Measurements from ENCODE around the gene EXOC3L4.

GRCh38 chr14:103091041-103091882, 3.3 kb upstream of the EXOC3L4 start:
- TF ChIP-seq RAD21 (IDR thresholded peaks at IDR 0.05; ENCODE audit: low read depth) (no peak; the same call in 1 of the 2 replicates), CTCF (IDR thresholded peaks at IDR 0.05 in 2 of 3, conservative IDR thresholded peaks at IDR 0.05 in 1 of 3; ENCODE audit: borderline replicate concordance in 1 of 3, insufficient read depth in 1 of 3, low read depth in 2 of 3, low read length in 2 of 3) (peak; percentile 28 to 42 (median 38); a peak in 5 of 6 replicates), EZH2 (IDR thresholded peaks at IDR 0.05) (no peak), YY1 (IDR thresholded peaks at IDR 0.05; ENCODE audit: extremely low read depth, insufficient replicate concordance, low read depth, low read length) (no peak), JUND (IDR thresholded peaks at IDR 0.05) (no peak)

Measured in HCT116 (cell line).